K562 (cell line): Measurements from ENCODE around the gene CCDC194. TPM values are rescaled to one million over a fixed set of nuclear protein-coding genes. Genes with fewer than 3 reads are reported as not detected.

Experiments
- ATAC-seq: fragments of 200-7000 bp; cut with Tn5 transposase; 3 replicates; pipeline ENCODE4 v1.9.1; 2020; ENCODE audit warnings: moderate library complexity
- BruUV-seq: library from RNA; stranded (reverse); fragments of 400-500 nt; replicated peaks from 2 replicates; lab custom pipeline; 2021; lab: Mats Ljungman, UMichigan
- CTCF ChIA-PET: fragments of 300-600 bp; formaldehyde crosslinking; extraction: SDS; loops from one replicate; lab custom pipeline; 2021; ENCODE audit warnings: low intra/inter-chr PET ratio; lab: Yijun Ruan, JAX
- POLR2A ChIA-PET: fragments of 300-600, 350-650 bp; sonication (Branson Sonifier 250); formaldehyde crosslinking; extraction: SDS; loops from one replicate; lab custom pipeline; 2021; ENCODE audit warnings: antibody characterized with exemption, inconsistent platforms; lab: Yijun Ruan, JAX
- DNase-seq, 4 experiments: peaks; one replicate each; pipeline versions ENCODE4 v3.0.0 to v3.0.0-alpha.2; 2011 to 2018; ENCODE audit warnings: low spot score in 3 of 4, mixed read lengths in 3 of 4; ENCODE audit errors: extremely low read depth in 1 of 4
- FAIRE-seq: peaks from 2 replicates; lab custom pipeline; 2011; peaks lifted over from hg19 to GRCh38; lab: Jason Lieb, UNC
- H2AFZ ChIP-seq: 2 replicates; pipeline ENCODE4 v1.6.0; 2011; ENCODE audit warnings: low read depth, low read length, control low read depth, inconsistent platforms
- H3K27ac ChIP-seq: fragments of 200-600 bp; 3 replicates; pipeline ENCODE4 v1.8.0; 2011; ENCODE audit warnings: low read depth, mild to moderate bottlenecking, control low read depth, inconsistent platforms, low read length, moderate library complexity, mixed read lengths; ENCODE audit errors: extremely low read depth
- H3K27me3 ChIP-seq, 2 experiments: fragments of 300-600 bp in 1 of 2; 2 replicates in 1 of 2; 3 replicates in 1 of 2; pipeline versions ENCODE4 v1.6.0 to v1.8.0; 2011; ENCODE audit warnings: inconsistent platforms in 2 of 2, low read length in 2 of 2, mild to moderate bottlenecking in 1 of 2, mixed read lengths in 1 of 2, moderate library complexity in 1 of 2; ENCODE audit not compliant: control insufficient read depth in 2 of 2, insufficient read depth in 2 of 2
- H3K36me3 ChIP-seq: fragments of 300-600 bp; 3 replicates; pipeline ENCODE4 v1.8.0; 2011; ENCODE audit warnings: mild to moderate bottlenecking, low read length, inconsistent platforms; ENCODE audit not compliant: control insufficient read depth, insufficient read depth
- H3K4me1 ChIP-seq, 2 experiments: fragments of 200-600 bp in 1 of 2; replicated peaks in 1 of 2; 2 replicates in 1 of 2; 3 replicates in 1 of 2; pipeline versions ENCODE4 v1.5.1 to v1.8.0; 2011; ENCODE audit warnings: inconsistent platforms in 2 of 2, low read length in 2 of 2, mild to moderate bottlenecking in 1 of 2, mixed read lengths in 1 of 2, moderate library complexity in 1 of 2; ENCODE audit not compliant: control insufficient read depth in 2 of 2, insufficient read depth in 2 of 2
- H3K4me2 ChIP-seq: 2 replicates; pipeline ENCODE4 v1.6.1; 2011; ENCODE audit warnings: low read length, control low read depth, inconsistent platforms, mixed read lengths; ENCODE audit not compliant: insufficient read depth
- H3K4me3 ChIP-seq: fragments of 200-600 bp; sonication (generic), shearing (Covaris generic); 2 replicates; pipeline ENCODE4 v1.5.1; 2016; ENCODE audit warnings: control low read depth, inconsistent platforms
- H3K79me2 ChIP-seq: fragments of 200-600 bp; 3 replicates; pipeline ENCODE4 v1.8.0; 2011; ENCODE audit warnings: low read length, inconsistent platforms; ENCODE audit not compliant: control insufficient read depth, insufficient read depth
- H3K9ac ChIP-seq, 2 experiments: 2 replicates each; pipeline versions ENCODE4 v1.6.0 to v1.6.1; 2011; ENCODE audit warnings: low read depth in 2 of 2, low read length in 2 of 2, control low read depth in 1 of 2, inconsistent platforms in 1 of 2, mild to moderate bottlenecking in 1 of 2, mixed read lengths in 1 of 2; ENCODE audit not compliant: insufficient read depth in 1 of 2
- H3K9me1 ChIP-seq: one replicate; pipeline ENCODE4 v1.6.0; 2011; ENCODE audit warnings: inconsistent platforms, mild to moderate bottlenecking, low read length, moderate library complexity; ENCODE audit not compliant: control insufficient read depth, insufficient read depth
- H3K9me3 ChIP-seq: replicated peaks from 2 replicates; pipeline ENCODE4 v1.5.1; 2011; ENCODE audit warnings: low read depth, low read length, inconsistent platforms; ENCODE audit not compliant: control insufficient read depth, insufficient read depth
- H4K20me1 ChIP-seq: replicated peaks from 2 replicates; pipeline ENCODE4 v1.6.1; 2011; ENCODE audit warnings: low read length, inconsistent platforms, mixed read lengths; ENCODE audit not compliant: control insufficient read depth, insufficient read depth
- ASH1L ChIP-seq: fragments of 450-650 bp; IDR thresholded peaks from 2 replicates; pipeline ENCODE4 v1.6.1; 2018; ENCODE audit warnings: borderline replicate concordance, mild to moderate bottlenecking, low read depth; ENCODE audit not compliant: partially characterized antibody
- BACH1 ChIP-seq: fragments of 200-800 bp; sonication (Bioruptor generic); IDR thresholded peaks from 2 replicates; pipeline ENCODE4 v1.6.1; 2016; ENCODE audit warnings: missing genetic modification characterization, missing compliant biosample characterization
- CBFA2T3 ChIP-seq: fragments of 450-650 bp; IDR thresholded peaks from 2 replicates; pipeline ENCODE4 v1.6.1; 2017
- E2F6 ChIP-seq, 2 experiments: IDR thresholded peaks; 2 replicates each; pipeline ENCODE4 v1.6.1; 2011; ENCODE audit warnings: borderline replicate concordance in 1 of 2, control low read depth in 1 of 2, low read depth in 1 of 2, low read length in 1 of 2, mild to moderate bottlenecking in 1 of 2, mixed read lengths in 1 of 2, moderate library complexity in 1 of 2; ENCODE audit not compliant: insufficient read depth in 1 of 2, insufficient read length in 1 of 2, poor library complexity in 1 of 2, severe bottlenecking in 1 of 2; ENCODE audit errors: extremely low read depth in 1 of 2
- ETV1 ChIP-seq: fragments of 450-650 bp; conservative IDR thresholded peaks from 2 replicates; pipeline ENCODE4 v1.6.1; 2016; ENCODE audit warnings: missing genetic modification characterization, control low read depth, low read depth, missing compliant biosample characterization
- GATA2 ChIP-seq: sonication (generic); formaldehyde crosslinking; IDR thresholded peaks from 2 replicates; pipeline ENCODE4 v1.4.0; 2020; ENCODE audit warnings: mild to moderate bottlenecking, missing genetic modification reagents
- L3MBTL2 ChIP-seq: fragments of 450-650 bp; IDR thresholded peaks from 2 replicates; pipeline ENCODE4 v1.6.1; 2016; ENCODE audit warnings: mild to moderate bottlenecking, moderate library complexity
- MYC ChIP-seq, 2 experiments: fragments of 250-450 bp in 1 of 2; sonication (Bioruptor Pico) in 1 of 2; IDR thresholded peaks; 2 replicates each; pipeline versions ENCODE4 v1.5.1 to v1.6.1; 2012 to 2021; ENCODE audit warnings: low read depth in 2 of 2, borderline replicate concordance in 1 of 2, improper control_type of control experiment in 1 of 2, low read length in 1 of 2, mild to moderate bottlenecking in 1 of 2, moderate library complexity in 1 of 2
- NEUROD1 ChIP-seq: fragments of 150-350 bp; IDR thresholded peaks from 2 replicates; pipeline ENCODE4 v1.6.1; 2014; ENCODE audit warnings: borderline replicate concordance, low read length, low read depth; ENCODE audit not compliant: partially characterized antibody
- NR1H2 ChIP-seq: sonication (generic); formaldehyde crosslinking; IDR thresholded peaks from 2 replicates; pipeline ENCODE4 v1.4.0; 2020; ENCODE audit warnings: mild to moderate bottlenecking, missing genetic modification reagents
- SAP30 ChIP-seq: fragments of 200-600 bp; sonication (generic); IDR thresholded peaks from 2 replicates; pipeline ENCODE4 v1.6.1; 2012; ENCODE audit warnings: borderline replicate concordance, low read depth, mild to moderate bottlenecking, moderate library complexity, low read length, control low read depth, inconsistent platforms; ENCODE audit not compliant: insufficient read depth, poor library complexity, severe bottlenecking
- TCF3 ChIP-seq: sonication (generic); formaldehyde crosslinking; IDR thresholded peaks from 2 replicates; pipeline ENCODE4 v1.4.0; 2020; ENCODE audit warnings: mild to moderate bottlenecking, missing genetic modification reagents
- ZFX ChIP-seq: sonication (generic); formaldehyde crosslinking; IDR thresholded peaks from 2 replicates; pipeline ENCODE4 v1.8.0; 2022; ENCODE audit warnings: mild to moderate bottlenecking, missing genetic modification reagents, moderate library complexity
- ZNF592 ChIP-seq: fragments of 450-650 bp; IDR thresholded peaks from 2 replicates; pipeline ENCODE4 v1.6.1; 2017; ENCODE audit warnings: antibody characterized with exemption, mild to moderate bottlenecking
- WGBS: fragments of 100-300 bp; shearing (Covaris generic); methylation state at CpG from one replicate; pipeline ENCODE4 v1.1.6; 2016; ENCODE audit warnings: low coverage, mixed read lengths; ENCODE audit not compliant: insufficient coverage; ENCODE audit errors: missing lambda C conversion rate; 5-methylcytosine and 5-hydroxymethylcytosine counted together
- in situ Hi-C: fragments of 300-500 bp; cut with MboI; formaldehyde crosslinking; loops from 4 replicates; pipeline ENCODE4 v1.15.0; 2018; ENCODE audit warnings: inconsistent platforms, mixed read lengths
- intact Hi-C: fragments of 100-400 bp; cut with micrococcal nuclease; formaldehyde crosslinking; loops from 2 replicates; pipeline ENCODE4 v1.14.2; 2022
- polyA plus RNA-seq, 8 experiments: library from polyadenylated mRNA; depleted of rRNA in 4 of 8; stranded (reverse) in 5 of 8; unstranded in 3 of 8; fragments of >200 nt; fragmentation: Nextera tagmentation in 2 of 8; fragmentation: Illumina TruSeq in 1 of 8; extraction: Ambion mirVana in 2 of 8; extraction: Trizol in 1 of 8; gene quantifications; 2 replicates each; pipeline versions ENCODE4 v1.2.1 to v1.2.3, GENCODE V29; 2011 to 2014; ENCODE audit warnings: inconsistent platforms in 1 of 8, missing spikeins in 1 of 8
- total RNA-seq, 7 experiments: library from RNA; depleted of rRNA in 6 of 7; stranded (reverse); fragments of >200 nt in 6 of 7; fragmentation: Illumina TruSeq in 2 of 7; extraction: Trizol in 2 of 7; gene quantifications; 2 replicates each; pipeline versions ENCODE4 v1.2.1 to v1.2.3, GENCODE V29; 2011 to 2021; ENCODE audit warnings: low replicate concordance in 1 of 7

Gene CCDC194
- total and polyA plus RNA-seq, 9 of the 15 experiments (the other 6 are each of a cell fraction or from before 2014, with no cell fraction given): 0.13 to 1.3 (median 0.39) TPM; not detected in 3

- ATAC-seq (peak; percentile 25), FAIRE-seq (peak; percentile 63), DNase-seq (peak in 3 of 4 experiments; percentile 41 to 49 (median 48))
- POLR2A ChIA-PET: interaction anchor here (0.5 to 2.4 kb wide), 9 partner anchors 10 to 363 kb away, joined by 3 to 20 read pairs (median 4); partner anchors contain the start of genes CCDC194 and MVB12A
- no peaks in the 10 kb centered on the region for H3K27me3 ChIP-seq
- H3K9ac ChIP-seq: peak overlapping the region; percentile 78 to 93
- in situ Hi-C loops (no loop called here), intact Hi-C loops (no loop called here)
- H3K4me3 ChIP-seq: peak overlapping the region; percentile 53
- peak overlapping the region; percentile 81 for H2AFZ ChIP-seq
- H3K9me1 ChIP-seq: no peaks in the 10 kb centered on the region
- peaks cover 19% of the 10 kb centered on the region; the same call in 2 of the 3 replicates for H3K36me3 ChIP-seq
- peak overlapping the region; percentile 69 for H3K27ac ChIP-seq
- WGBS: 8% methylated on average over 10 of the region's 10 CpGs
- CTCF ChIA-PET: no interaction called here
- 0 out of 2 replicates have a peak, but pooled peaks cover 3% of the 10 kb centered on the region for H4K20me1 ChIP-seq
- peaks cover 12 to 33% of the 10 kb centered on the region in 2 experiments; a peak in 4 of 5 replicates for H3K4me1 ChIP-seq
- peak overlapping the region; percentile 92 for H3K4me2 ChIP-seq
- BruUV-seq: TSS peak; percentile 84
- H3K9me3 ChIP-seq: no peaks in the 10 kb centered on the region
- H3K79me2 ChIP-seq: peaks cover 64% of the 10 kb centered on the region
- TF ChIP-seq E2F6 (IDR thresholded peaks at IDR 0.05; ENCODE audit: borderline replicate concordance in 1 of 2, extremely low read depth in 1 of 2, insufficient read depth in 1 of 2, insufficient read length in 1 of 2, low read depth in 1 of 2, low read length in 1 of 2, poor library complexity in 1 of 2, severe bottlenecking in 1 of 2) (peak in 1 of 2 experiments; percentile 29), TCF3 (CRISPR knock-in tag) (peak; percentile 46), GATA2 (CRISPR knock-in tag) (no peak), NEUROD1 (peak; percentile 8), SAP30 (peak; percentile 28), NR1H2 (CRISPR knock-in tag) (0 out of 2 replicates have a peak, but pooled peaks have one; percentile 8), ASH1L (no peak), ETV1 (tag) (peak; percentile 35; the same call in 1 of the 2 replicates), ZNF592 (peak; percentile 69), CBFA2T3 (peak; percentile 27; the same call in 1 of the 2 replicates), L3MBTL2 (peak; percentile 34), ZFX (CRISPR knock-in tag) (peak; percentile 44; the same call in 1 of the 2 replicates), MYC (IDR thresholded peaks at IDR 0.05; ENCODE audit: low read depth, low read length) (0 out of 2 replicates have a peak, but pooled peaks have one; percentile 27), MYC (CRISPR knock-in tag; IDR thresholded peaks at IDR 0.05; ENCODE audit: borderline replicate concordance, low read depth) (no peak), BACH1 (tag) (0 out of 2 replicates have a peak, but pooled peaks have one; percentile 1)
These were observed 12.3 kb upstream of the CCDC194 start for GRCh38 chr19:17406046-17406886.
